ENCODE measurements around the gene ZNF654. TPM values are rescaled to one million over a fixed set of nuclear protein-coding genes. Genes with fewer than 3 reads are reported as not detected.

Gene ZNF654
- total RNA-seq, 2 donors from 2014 or later, result 7.3 to 10.6 TPM

GRCh38 chr3:88192631-88193030 lies 133.6 kb downstream of the ZNF654 start:
- H3K27ac Mint-ChIP-seq, result no peak overlapping the region
- no peak overlapping the region for H3K27ac ChIP-seq (ENCODE audit: low read depth, low read length)
- no peaks in the 10 kb centered on the region for H3K36me3 ChIP-seq (ENCODE audit: control insufficient read depth, insufficient read depth, low read length)
- no peak overlapping the region for H3K4me3 Mint-ChIP-seq
- H3K36me3 Mint-ChIP-seq (ENCODE audit: low read depth), result no peaks in the 10 kb centered on the region
- DNase-seq, result no peak
- H3K4me1 Mint-ChIP-seq, result peaks cover 3% of the 10 kb centered on the region
- no peaks in the 10 kb centered on the region for H3K9me3 ChIP-seq (ENCODE audit: control insufficient read depth, low read length)
- peaks cover 4% of the 10 kb centered on the region for H3K9me3 Mint-ChIP-seq
- no peaks in the 10 kb centered on the region for H3K27me3 Mint-ChIP-seq (ENCODE audit: insufficient read depth)
- no peak overlapping the region for H3K4me3 ChIP-seq (ENCODE audit: low read length)
- WGBS, 2 experiments (ENCODE audit: insufficient coverage in 1 of 2, insufficient read length in 1 of 2), result 0 to 54% methylated on average over 1 to 3 of the region's 3 CpGs
- no peak overlapping the region for H3K9ac ChIP-seq (ENCODE audit: extremely low read depth, low read length, poor library complexity, severe bottlenecking)
- H3K4me1 ChIP-seq (ENCODE audit: control insufficient read depth, insufficient read depth, low read length), result no peaks in the 10 kb centered on the region
- no peaks in the 10 kb centered on the region for H3K27me3 ChIP-seq (ENCODE audit: control insufficient read depth, insufficient read depth, low read length, poor library complexity, severe bottlenecking)
- no peak for TF ChIP-seq CTCF (conservative IDR thresholded peaks at IDR 0.05)

Other genes starting within 250 kb of the ZNF654 start
- 10 to 100 TPM; 81.5 to 96.3 TPM for gene CGGBP1, start 250 bp upstream of the ZNF654 start, total RNA-seq
- 10 to 100 TPM; 35.9 to 37.9 TPM for gene C3orf38, start 90.7 kb downstream of the ZNF654 start, total RNA-seq